Measurements from ENCODE around the gene TM7SF3.

- TF ChIP-seq, protein P1, sequence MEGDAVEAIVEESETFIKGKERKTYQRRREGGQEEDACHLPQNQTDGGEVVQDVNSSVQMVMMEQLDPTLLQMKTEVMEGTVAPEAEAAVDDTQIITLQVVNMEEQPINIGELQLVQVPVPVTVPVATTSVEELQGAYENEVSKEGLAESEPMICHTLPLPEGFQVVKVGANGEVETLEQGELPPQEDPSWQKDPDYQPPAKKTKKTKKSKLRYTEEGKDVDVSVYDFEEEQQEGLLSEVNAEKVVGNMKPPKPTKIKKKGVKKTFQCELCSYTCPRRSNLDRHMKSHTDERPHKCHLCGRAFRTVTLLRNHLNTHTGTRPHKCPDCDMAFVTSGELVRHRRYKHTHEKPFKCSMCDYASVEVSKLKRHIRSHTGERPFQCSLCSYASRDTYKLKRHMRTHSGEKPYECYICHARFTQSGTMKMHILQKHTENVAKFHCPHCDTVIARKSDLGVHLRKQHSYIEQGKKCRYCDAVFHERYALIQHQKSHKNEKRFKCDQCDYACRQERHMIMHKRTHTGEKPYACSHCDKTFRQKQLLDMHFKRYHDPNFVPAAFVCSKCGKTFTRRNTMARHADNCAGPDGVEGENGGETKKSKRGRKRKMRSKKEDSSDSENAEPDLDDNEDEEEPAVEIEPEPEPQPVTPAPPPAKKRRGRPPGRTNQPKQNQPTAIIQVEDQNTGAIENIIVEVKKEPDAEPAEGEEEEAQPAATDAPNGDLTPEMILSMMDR (IDR thresholded peaks at IDR 0.05): no peak
- TF ChIP-seq POLR2A (IDR thresholded peaks at IDR 0.05) (no peak), POLR2AphosphoS5 (IDR thresholded peaks at IDR 0.05) (no peak)
Measured at GRCh38 chr12:27032679-27033078, 18.5 kb upstream of the TM7SF3 start.

Data from breast epithelium (tissue), 3 donors.